Suprapubic skin (tissue), 4 donors: ENCODE measurements around the gene RPL35A. TPM values are rescaled to one million over a fixed set of nuclear protein-coding genes. Genes with fewer than 3 reads are reported as not detected.
"Not testable (repeated sequence)": the region's sequence is repeated elsewhere in the genome, so short reads cannot be mapped to it uniquely, and the experiment has no call there.

Experiments
- DNase-seq, 2 donors: peaks; one replicate each; pipeline ENCODE4 v3.0.0-alpha.2; 2019; ENCODE audit warnings: low spot score in 2 of 2
- H3K27ac ChIP-seq: fragments of 200-600 bp; sonication (generic); one replicate; pipeline ENCODE4 v1.5.1; 2019
- H3K27me3 ChIP-seq: fragments of 200-600 bp; sonication (generic); one replicate; pipeline ENCODE4 v1.5.1; 2019
- H3K36me3 ChIP-seq: fragments of 200-600 bp; sonication (generic); one replicate; pipeline ENCODE4 v1.5.1; 2019
- H3K4me1 ChIP-seq: fragments of 200-600 bp; sonication (generic); one replicate; pipeline ENCODE4 v1.5.1; 2019
- H3K4me3 ChIP-seq: fragments of 200-600 bp; sonication (generic); one replicate; pipeline ENCODE4 v1.5.1; 2019; ENCODE audit warnings: mild to moderate bottlenecking
- H3K9me3 ChIP-seq: fragments of 200-600 bp; sonication (generic); one replicate; pipeline ENCODE4 v1.5.1; 2019
- CTCF ChIP-seq, 2 donors: fragments of 200-600 bp in 1 of 2; fragments of 450-650 bp in 1 of 2; sonication (generic) in 1 of 2; IDR thresholded peaks; one replicate each; pipeline ENCODE4 v1.5.1; 2016 to 2019; ENCODE audit warnings: antibody characterized with exemption in 2 of 2, mild to moderate bottlenecking in 1 of 2, moderate library complexity in 1 of 2
- EP300 ChIP-seq: sonication (generic); formaldehyde crosslinking; IDR thresholded peaks from one replicate; pipeline ENCODE4 v1.6.1; 2017; ENCODE audit warnings: antibody characterized with exemption
- POLR2A ChIP-seq, 2 donors: fragments of 450-650 bp; IDR thresholded peaks; one replicate each; pipeline ENCODE4 v1.6.1; 2017; ENCODE audit warnings: antibody characterized with exemption in 2 of 2, mild to moderate bottlenecking in 2 of 2, moderate library complexity in 2 of 2
- POLR2AphosphoS5 ChIP-seq, 3 donors: sonication (generic); formaldehyde crosslinking; IDR thresholded peaks; one replicate each; pipeline ENCODE4 v1.6.1; 2017; ENCODE audit warnings: antibody characterized with exemption in 3 of 3
- WGBS: methylation state at CpG from one replicate; pipeline ENCODE4 v1.1.5; 2018; 5-methylcytosine and 5-hydroxymethylcytosine counted together
- total RNA-seq, 4 donors: library from RNA; depleted of rRNA; stranded (reverse); fragments of >200 nt; gene quantifications; one replicate each; pipeline ENCODE4 v1.1.0, GENCODE V29; 2016

RPL35A gene
- total RNA-seq, 4 donors from 2014 or later: 564 to 915 (median 773) TPM

- peaks cover 20% of the 10 kb centered on the region for H3K36me3 ChIP-seq
- 0% methylated on average over 37 of the region's 62 CpGs for WGBS
- peak; percentile 97 to 98 for DNase-seq
- H3K27me3 ChIP-seq: no peaks in the 10 kb centered on the region
- no peaks in the 10 kb centered on the region for H3K9me3 ChIP-seq
- peak within 1 kb of the TSS; percentile 87 for H3K27ac ChIP-seq
- TF ChIP-seq POLR2A (IDR thresholded peaks at IDR 0.05): peak; percentile 52 to 53
- TF ChIP-seq EP300: no peak
- no peak for TF ChIP-seq CTCF (IDR thresholded peaks at IDR 0.05)
- peak in 2 of 3 donors; percentile 52 to 90 for TF ChIP-seq POLR2AphosphoS5 (IDR thresholded peaks at IDR 0.05)
- H3K4me3 ChIP-seq: peak within 1 kb of the TSS; percentile 95
- H3K4me1 ChIP-seq: peaks cover 38% of the 10 kb centered on the region
Measured at GRCh38 chr3:197959891-197960693, 10.1 kb downstream of the RPL35A start, which contains the start of gene LMLN. Gene LMLN (plus strand): TSS chr3:197960217. CDS start chr3:197960246, 29 bp downstream.

DNA sequence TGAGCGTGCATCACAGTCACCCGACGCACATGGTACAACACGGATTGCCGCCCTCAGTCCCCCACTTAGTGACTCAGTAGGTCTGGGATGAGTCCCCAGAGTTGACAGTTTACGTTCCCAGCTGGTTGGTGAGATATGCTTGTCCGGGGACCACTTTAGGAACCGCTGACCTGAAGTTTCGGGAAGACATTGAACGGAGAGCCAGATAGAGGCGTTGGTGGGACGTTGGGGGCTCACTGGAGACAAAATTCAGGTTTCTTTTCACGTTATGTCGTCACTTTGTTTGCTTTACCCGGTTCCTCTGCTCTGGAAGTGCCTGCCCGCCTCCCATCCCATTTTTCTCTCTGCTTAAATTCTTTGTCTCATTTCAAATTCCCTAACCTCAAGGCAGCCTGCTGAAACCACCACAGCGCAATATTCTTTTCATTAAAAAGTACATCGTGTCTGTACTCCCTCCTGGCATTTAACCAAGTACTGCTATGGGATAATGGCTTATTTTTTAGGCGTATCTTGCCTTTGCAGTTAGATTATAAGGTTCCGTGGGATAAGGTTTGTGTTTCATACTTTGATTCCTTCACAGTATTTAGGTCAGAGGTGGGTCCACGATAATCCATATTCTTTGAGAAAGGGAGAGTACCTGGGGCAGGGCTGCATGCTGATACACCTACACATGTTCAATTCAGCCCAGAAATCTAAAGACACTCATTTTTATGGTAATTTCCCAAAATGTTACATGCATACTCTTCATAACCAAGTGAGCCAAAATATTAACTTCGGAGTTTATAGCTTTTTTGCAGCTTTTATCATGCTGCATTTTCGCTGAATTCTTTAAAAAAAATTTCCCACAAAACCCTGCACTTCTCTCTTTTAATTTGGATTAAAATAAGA lies 10.9 kb downstream of the RPL35A start:
- Histone ChIP-seq H3K27me3 (no peaks in the 10 kb centered on the region), H3K27ac (peak overlapping the region; percentile 87), H3K4me3 (peak overlapping the region; percentile 95), H3K4me1 (peaks cover 38% of the 10 kb centered on the region), H3K36me3 (peaks cover 12% of the 10 kb centered on the region), H3K9me3 (no peaks in the 10 kb centered on the region)
- DNase-seq: peak in 1 of 2 donors; percentile 73
- 9% methylated on average over 23 of the region's 23 CpGs for WGBS
- TF ChIP-seq CTCF (IDR thresholded peaks at IDR 0.05) (no peak), POLR2A (IDR thresholded peaks at IDR 0.05) (no peak), EP300 (no peak), POLR2AphosphoS5 (IDR thresholded peaks at IDR 0.05) (no peak)

GRCh38 chr3:197961582-197961945 lies 11.6 kb downstream of the RPL35A start:
- 83% methylated on average over 9 of the region's 9 CpGs for WGBS
- peaks cover 38% of the 10 kb centered on the region for H3K4me1 ChIP-seq
- no peak overlapping the region for H3K27ac ChIP-seq
- no peaks in the 10 kb centered on the region for H3K27me3 ChIP-seq
- peaks cover 5% of the 10 kb centered on the region for H3K36me3 ChIP-seq
- H3K9me3 ChIP-seq: no peaks in the 10 kb centered on the region
- no peak overlapping the region for H3K4me3 ChIP-seq
- no peak for DNase-seq
- no peak for TF ChIP-seq POLR2A (IDR thresholded peaks at IDR 0.05)
- TF ChIP-seq POLR2AphosphoS5 (IDR thresholded peaks at IDR 0.05): no peak
- no peak for TF ChIP-seq EP300
- TF ChIP-seq CTCF (IDR thresholded peaks at IDR 0.05): no peak

GRCh38 chr3:197963019-197963637 lies 13.1 kb downstream of the RPL35A start:
- DNase-seq: no peak
- H3K27me3 ChIP-seq: no peaks in the 10 kb centered on the region
- H3K4me1 ChIP-seq: peaks cover 30% of the 10 kb centered on the region
- 96% methylated on average over 5 of the region's 5 CpGs for WGBS
- H3K4me3 ChIP-seq: no peak overlapping the region
- peaks cover 8% of the 10 kb centered on the region for H3K9me3 ChIP-seq
- H3K36me3 ChIP-seq: no peaks in the 10 kb centered on the region
- no peak overlapping the region for H3K27ac ChIP-seq
- TF ChIP-seq EP300 (no peak), POLR2A (IDR thresholded peaks at IDR 0.05) (no peak), POLR2AphosphoS5 (IDR thresholded peaks at IDR 0.05) (no peak), CTCF (IDR thresholded peaks at IDR 0.05) (no peak)

DNA sequence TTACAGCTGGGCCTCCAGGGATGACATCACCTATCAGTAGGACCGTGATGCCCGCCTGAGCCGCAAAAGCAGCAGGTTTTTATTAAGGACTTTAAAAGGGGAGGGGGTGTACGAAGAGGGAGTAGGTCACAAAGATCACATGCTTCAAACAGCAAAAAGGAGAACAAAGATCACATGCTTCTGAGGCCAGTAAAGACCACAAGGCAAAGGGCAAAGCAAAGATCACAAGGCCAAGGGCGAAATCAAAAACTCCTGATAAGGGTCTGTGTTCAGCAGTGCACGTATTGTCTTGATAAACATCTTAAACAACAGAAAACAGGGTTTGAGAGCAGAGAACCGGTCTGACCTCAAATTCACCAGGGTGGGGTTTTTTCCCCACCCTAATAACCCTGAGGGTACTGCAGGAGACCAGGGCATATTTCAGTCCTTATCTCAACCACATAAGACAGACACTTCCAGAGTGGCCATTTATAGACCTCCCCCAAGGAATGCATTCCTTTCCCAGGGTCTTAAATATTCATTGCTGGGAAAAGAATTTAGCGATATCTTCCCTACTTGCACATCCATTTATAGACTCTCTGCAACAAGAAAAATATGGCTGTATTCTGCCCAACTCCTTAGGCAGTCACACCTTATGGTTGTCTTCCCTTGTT lies 17.5 kb downstream of the RPL35A start:
- WGBS: 86% methylated on average over 8 of the region's 8 CpGs
- H3K4me1 ChIP-seq, H3K36me3 ChIP-seq, H3K9me3 ChIP-seq, H3K27me3 ChIP-seq, DNase-seq, H3K27ac ChIP-seq, H3K4me3 ChIP-seq: not testable (repeated sequence)
